Sigmoid colon (tissue), 7 donors: ENCODE measurements around the gene ARF1. TPM values are rescaled to one million over a fixed set of nuclear protein-coding genes. Genes with fewer than 3 reads are reported as not detected.

Source experiments
- DNase-seq: peaks from one replicate; pipeline ENCODE4 v3.0.0-alpha.2; 2019
- H3K27ac ChIP-seq, 4 donors: fragments of 200-600 bp; sonication (generic); one replicate each; pipeline ENCODE4 v1.5.1; 2016 to 2019; ENCODE audit warnings: mild to moderate bottlenecking in 1 of 4
- H3K27me3 ChIP-seq, 3 donors: fragments of 200-600 bp; sonication (generic); one replicate each; pipeline ENCODE4 v1.5.1; 2019; ENCODE audit warnings: mild to moderate bottlenecking in 1 of 3
- H3K36me3 ChIP-seq, 4 donors: fragments of 200-600 bp; sonication (generic); one replicate each; pipeline ENCODE4 v1.5.1; 2016 to 2019
- H3K4me1 ChIP-seq, 4 donors: fragments of 200-600 bp; sonication (generic); one replicate each; pipeline ENCODE4 v1.5.1; 2017 to 2019
- H3K4me3 ChIP-seq, 4 donors: fragments of 200-600 bp; sonication (generic); one replicate each; pipeline ENCODE4 v1.5.1; 2017 to 2019; ENCODE audit warnings: mild to moderate bottlenecking in 2 of 4, moderate library complexity in 1 of 4
- H3K9me3 ChIP-seq, 4 donors: fragments of 200-600 bp in 3 of 4; sonication (generic) in 3 of 4; one replicate each; pipeline versions ENCODE4 v1.5.1 to v1.6.1; 2013 to 2019
- EP300 ChIP-seq, 4 donors: sonication (generic); formaldehyde crosslinking; IDR thresholded peaks; one replicate each; pipeline ENCODE4 v1.6.1; 2017; ENCODE audit warnings: antibody characterized with exemption in 4 of 4
- POLR2A ChIP-seq, 2 donors: fragments of 450-650 bp; IDR thresholded peaks; one replicate each; pipeline ENCODE4 v1.6.1; 2016; ENCODE audit warnings: antibody characterized with exemption in 2 of 2, mild to moderate bottlenecking in 2 of 2, moderate library complexity in 2 of 2
- POLR2AphosphoS5 ChIP-seq, 4 donors: sonication (generic); formaldehyde crosslinking; IDR thresholded peaks; one replicate each; pipeline ENCODE4 v1.6.1; 2017; ENCODE audit warnings: antibody characterized with exemption in 4 of 4
- WGBS, 2 donors: extraction: QIAGEN DNeasy Blood & Tissue Kit; methylation state at CpG; one replicate each; pipeline ENCODE4 v1.1.7; 2013; 5-methylcytosine and 5-hydroxymethylcytosine counted together
- intact Hi-C: fragments of 100-400 bp; cut with DNase I; formaldehyde crosslinking; loops from one replicate; pipeline ENCODE4 v1.15.1; 2023
- polyA plus RNA-seq, 3 donors: library from polyadenylated mRNA; stranded (reverse); fragments of 200-250 nt; gene quantifications; one replicate each; pipeline ENCODE4 v1.2.3, GENCODE V29; 2013
- total RNA-seq, 4 donors: library from RNA; depleted of rRNA; stranded (reverse); fragments of >200 nt; gene quantifications; one replicate each; pipeline ENCODE4 v1.1.0, GENCODE V29; 2016
- TF ChIP-seq, protein P1 (sequence below), 4 experiments: fragments of 450-650 bp in 3 of 4; fragments of 200-600 bp in 1 of 4; IDR thresholded peaks; one replicate each; pipeline ENCODE4 v1.5.1; 2016 to 2019; ENCODE audit warnings: antibody characterized with exemption in 4 of 4, mild to moderate bottlenecking in 3 of 4, moderate library complexity in 2 of 4
- donor health status: healthy with polysubstance abuse.
- donor health status: Bipolar disorder and iron deficiency.
- donor health status: healthy.

Gene ARF1
- total and polyA plus RNA-seq, 7 donors = 212 to 482 (median 250) TPM

GRCh38 chr1:228073857-228074545 is 8.5 kb upstream of the ARF1 start:
- no peaks in the 10 kb centered on the region for H3K9me3 ChIP-seq
- WGBS, 2 donors = 27 to 41% methylated on average over 16 of the region's 16 CpGs
- no peaks in the 10 kb centered on the region for H3K36me3 ChIP-seq
- no peak overlapping the region for H3K27ac ChIP-seq
- intact Hi-C loops = no loop called here
- no peak overlapping the region for H3K4me3 ChIP-seq
- peaks cover 3 to 31% (median 7%) of the 10 kb centered on the region in 3 donors for H3K27me3 ChIP-seq
- DNase-seq = peak; percentile 53
- peaks cover 0 to 12% (median 0%) of the 10 kb centered on the region in 4 donors for H3K4me1 ChIP-seq
- TF ChIP-seq, protein P1, sequence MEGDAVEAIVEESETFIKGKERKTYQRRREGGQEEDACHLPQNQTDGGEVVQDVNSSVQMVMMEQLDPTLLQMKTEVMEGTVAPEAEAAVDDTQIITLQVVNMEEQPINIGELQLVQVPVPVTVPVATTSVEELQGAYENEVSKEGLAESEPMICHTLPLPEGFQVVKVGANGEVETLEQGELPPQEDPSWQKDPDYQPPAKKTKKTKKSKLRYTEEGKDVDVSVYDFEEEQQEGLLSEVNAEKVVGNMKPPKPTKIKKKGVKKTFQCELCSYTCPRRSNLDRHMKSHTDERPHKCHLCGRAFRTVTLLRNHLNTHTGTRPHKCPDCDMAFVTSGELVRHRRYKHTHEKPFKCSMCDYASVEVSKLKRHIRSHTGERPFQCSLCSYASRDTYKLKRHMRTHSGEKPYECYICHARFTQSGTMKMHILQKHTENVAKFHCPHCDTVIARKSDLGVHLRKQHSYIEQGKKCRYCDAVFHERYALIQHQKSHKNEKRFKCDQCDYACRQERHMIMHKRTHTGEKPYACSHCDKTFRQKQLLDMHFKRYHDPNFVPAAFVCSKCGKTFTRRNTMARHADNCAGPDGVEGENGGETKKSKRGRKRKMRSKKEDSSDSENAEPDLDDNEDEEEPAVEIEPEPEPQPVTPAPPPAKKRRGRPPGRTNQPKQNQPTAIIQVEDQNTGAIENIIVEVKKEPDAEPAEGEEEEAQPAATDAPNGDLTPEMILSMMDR (IDR thresholded peaks at IDR 0.05) = no peak
- TF ChIP-seq POLR2A (IDR thresholded peaks at IDR 0.05) = no peak
- no peak for TF ChIP-seq POLR2AphosphoS5 (IDR thresholded peaks at IDR 0.05)
- TF ChIP-seq EP300 (IDR thresholded peaks at IDR 0.05) = no peak

- peak; percentile 62 for DNase-seq
- Histone ChIP-seq H3K9me3 (no peaks in the 10 kb centered on the region), H3K4me3 (no peak overlapping the region), H3K4me1 (peaks cover 0 to 12% (median under 1%) of the 10 kb centered on the region in 4 donors), H3K27me3 (peaks cover 3 to 24% (median 7%) of the 10 kb centered on the region in 3 donors), H3K36me3 (no peaks in the 10 kb centered on the region), H3K27ac (no peak overlapping the region)
- TF ChIP-seq, protein P1 (IDR thresholded peaks at IDR 0.05) = no peak
- no peak for TF ChIP-seq POLR2A (IDR thresholded peaks at IDR 0.05)
- no peak for TF ChIP-seq POLR2AphosphoS5 (IDR thresholded peaks at IDR 0.05)
- no peak for TF ChIP-seq EP300 (IDR thresholded peaks at IDR 0.05)
- intact Hi-C loops = no loop called here
- WGBS, 2 donors = 22 to 56% methylated on average over 18 of the region's 18 CpGs
Observed at GRCh38 chr1:228074954-228075730, 7.4 kb upstream of the ARF1 start.

- DNase-seq = peak; percentile 48
- WGBS, 2 donors = 60 to 83% methylated on average over 9 of the region's 9 CpGs
- intact Hi-C loops = no loop called here
Observed at GRCh38 chr1:228075801-228076271, 6.7 kb upstream of the ARF1 start.

DNA sequence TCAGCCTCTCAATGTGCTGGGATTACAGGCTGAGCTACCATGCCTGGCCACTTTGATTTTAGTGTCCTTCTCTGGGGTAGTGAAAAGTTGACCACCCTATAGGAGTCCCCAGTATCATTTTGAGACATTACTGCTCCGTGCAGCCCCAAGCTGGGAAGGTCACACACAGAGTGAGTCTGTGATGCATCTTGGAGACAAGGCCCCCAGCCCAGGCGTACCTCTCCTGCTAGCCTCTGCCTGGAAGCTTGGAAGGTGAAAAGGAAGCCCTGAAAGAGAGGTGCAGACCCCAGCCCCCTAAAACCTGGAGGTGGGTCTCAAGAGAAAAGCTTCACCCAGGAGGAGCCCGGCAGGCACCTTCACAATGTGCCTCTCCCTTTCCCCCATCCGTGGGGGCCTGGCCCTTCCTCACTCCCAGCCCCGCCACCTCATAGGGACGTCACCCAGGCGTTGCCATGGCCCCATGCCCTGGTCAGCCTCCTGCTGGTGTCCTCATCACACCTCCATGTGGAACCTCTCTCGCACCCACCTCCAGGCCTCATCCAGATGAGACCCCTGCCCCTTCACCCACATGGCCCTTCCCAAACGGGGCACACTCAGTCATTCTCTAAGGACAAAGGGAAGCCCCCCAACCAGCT is 5.6 kb upstream of the ARF1 start:
- intact Hi-C loops = no loop called here
- TF ChIP-seq POLR2A (IDR thresholded peaks at IDR 0.05) (no peak), EP300 (IDR thresholded peaks at IDR 0.05) (no peak), POLR2AphosphoS5 (IDR thresholded peaks at IDR 0.05) (no peak)
- TF ChIP-seq, protein P1 (IDR thresholded peaks at IDR 0.05) = no peak
- Histone ChIP-seq H3K4me1 (peaks cover 0 to 28% (median 13%) of the 10 kb centered on the region in 4 donors), H3K9me3 (no peaks in the 10 kb centered on the region), H3K36me3 (no peaks in the 10 kb centered on the region), H3K4me3 (no peak overlapping the region), H3K27me3 (peaks cover 0 to 11% (median 3%) of the 10 kb centered on the region in 3 donors), H3K27ac (no peak overlapping the region)
- 61 to 77% methylated on average over 9 of the region's 9 CpGs for WGBS, 2 donors
- DNase-seq = peak; percentile 60

More at GRCh38 chr1:228075801-228076271, 6.7 kb upstream of the ARF1 start:
- TF ChIP-seq POLR2A (IDR thresholded peaks at IDR 0.05) (no peak), EP300 (IDR thresholded peaks at IDR 0.05) (no peak), POLR2AphosphoS5 (IDR thresholded peaks at IDR 0.05) (no peak)
- TF ChIP-seq, protein P1 (IDR thresholded peaks at IDR 0.05) = no peak
- Histone ChIP-seq H3K27me3 (peaks cover 2 to 21% (median 3%) of the 10 kb centered on the region in 3 donors), H3K36me3 (no peaks in the 10 kb centered on the region), H3K4me3 (no peak overlapping the region), H3K4me1 (peaks cover 0 to 19% (median 3%) of the 10 kb centered on the region in 4 donors), H3K9me3 (no peaks in the 10 kb centered on the region), H3K27ac (no peak overlapping the region)
